Body of pancreas (tissue), 4 donors: Measurements from ENCODE around the gene MYO7B.

Experiments used
- POLR2A ChIP-seq, 3 donors: fragments of 450-650 bp; IDR thresholded peaks; one replicate each; pipeline ENCODE4 v1.6.1; 2016; ENCODE audit warnings: antibody characterized with exemption in 3 of 3, mild to moderate bottlenecking in 2 of 3
- TF ChIP-seq, protein P1 (sequence below), 7 experiments: fragments of 450-650 bp in 4 of 7; fragments of 200-600 bp in 3 of 7; sonication (generic) in 3 of 7; IDR thresholded peaks; one replicate each; pipeline ENCODE4 v1.5.1; 2016 to 2019; ENCODE audit warnings: antibody characterized with exemption in 7 of 7

DNA sequence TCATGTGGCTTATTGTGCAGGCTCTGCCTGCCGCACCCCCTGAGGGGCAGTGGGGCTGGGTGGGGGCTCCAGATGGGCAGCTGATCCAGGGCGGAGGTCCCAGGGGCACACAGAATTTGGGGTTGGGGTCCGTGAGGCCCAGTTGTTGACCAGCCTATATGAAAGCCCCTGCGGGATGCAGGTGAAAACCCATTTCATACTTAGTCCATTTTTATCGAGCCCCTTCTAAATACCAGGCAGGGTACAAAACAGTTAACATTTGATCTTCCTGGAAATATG, 30.6 kb downstream of the MYO7B start:
- TF ChIP-seq, protein P1, sequence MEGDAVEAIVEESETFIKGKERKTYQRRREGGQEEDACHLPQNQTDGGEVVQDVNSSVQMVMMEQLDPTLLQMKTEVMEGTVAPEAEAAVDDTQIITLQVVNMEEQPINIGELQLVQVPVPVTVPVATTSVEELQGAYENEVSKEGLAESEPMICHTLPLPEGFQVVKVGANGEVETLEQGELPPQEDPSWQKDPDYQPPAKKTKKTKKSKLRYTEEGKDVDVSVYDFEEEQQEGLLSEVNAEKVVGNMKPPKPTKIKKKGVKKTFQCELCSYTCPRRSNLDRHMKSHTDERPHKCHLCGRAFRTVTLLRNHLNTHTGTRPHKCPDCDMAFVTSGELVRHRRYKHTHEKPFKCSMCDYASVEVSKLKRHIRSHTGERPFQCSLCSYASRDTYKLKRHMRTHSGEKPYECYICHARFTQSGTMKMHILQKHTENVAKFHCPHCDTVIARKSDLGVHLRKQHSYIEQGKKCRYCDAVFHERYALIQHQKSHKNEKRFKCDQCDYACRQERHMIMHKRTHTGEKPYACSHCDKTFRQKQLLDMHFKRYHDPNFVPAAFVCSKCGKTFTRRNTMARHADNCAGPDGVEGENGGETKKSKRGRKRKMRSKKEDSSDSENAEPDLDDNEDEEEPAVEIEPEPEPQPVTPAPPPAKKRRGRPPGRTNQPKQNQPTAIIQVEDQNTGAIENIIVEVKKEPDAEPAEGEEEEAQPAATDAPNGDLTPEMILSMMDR (IDR thresholded peaks at IDR 0.05), result no peak
- TF ChIP-seq POLR2A (IDR thresholded peaks at IDR 0.05), result no peak
